ENCODE data around the gene COL26A1. TPM values are rescaled to one million over a fixed set of nuclear protein-coding genes. Genes with fewer than 3 reads are reported as not detected.

COL26A1 gene
- total RNA-seq, 2 donors from 2014 or later, result 0.35 TPM; not detected in 1

GRCh38 chr7:101405474-101406067 lies 42.9 kb downstream of the COL26A1 start:
- Histone ChIP-seq H3K9me3 (no peaks in the 10 kb centered on the region), H3K4me3 (no peak overlapping the region), H3K27ac (no peak overlapping the region), H3K36me3 (no peaks in the 10 kb centered on the region), H3K4me1 (no peaks in the 10 kb centered on the region), H3K27me3 (no peaks in the 10 kb centered on the region), H3K9ac (ENCODE audit: low read depth in 2 of 2, low read length in 2 of 2) (no peak overlapping the region)
- DNase-seq, result no peak
- TF ChIP-seq CTCF (IDR thresholded peaks at IDR 0.05), result no peak
- intact Hi-C loops (cut with DNase I), result no loop called here

GRCh38 chr7:101410743-101411507 lies 48.2 kb downstream of the COL26A1 start:
- Histone ChIP-seq H3K9ac (ENCODE audit: low read depth in 2 of 2, low read length in 2 of 2) (no peak overlapping the region), H3K4me3 (no peak overlapping the region), H3K4me1 (no peaks in the 10 kb centered on the region), H3K36me3 (no peaks in the 10 kb centered on the region), H3K27me3 (no peaks in the 10 kb centered on the region), H3K9me3 (no peaks in the 10 kb centered on the region), H3K27ac (no peak overlapping the region)
- TF ChIP-seq CTCF (IDR thresholded peaks at IDR 0.05), result peak; percentile 80
- intact Hi-C loops (cut with DNase I), result loop anchor here (5.0 kb wide), 1 partner anchor 49 kb away; the partner anchor contains the start of gene COL26A1
- DNase-seq, result peak; percentile 26

- no peaks in the 10 kb centered on the region for H3K27me3 ChIP-seq
- H3K27ac ChIP-seq, result no peak overlapping the region
- intact Hi-C loops (cut with DNase I), result loop anchor here (5.0 kb wide), 1 partner anchor 49 kb away; the partner anchor contains the start of gene COL26A1
- no peak for TF ChIP-seq CTCF (IDR thresholded peaks at IDR 0.05)
- no peak for DNase-seq
- no peak overlapping the region for H3K9ac ChIP-seq (ENCODE audit: low read depth in 2 of 2, low read length in 2 of 2)
- H3K36me3 ChIP-seq, result no peaks in the 10 kb centered on the region
- H3K4me1 ChIP-seq, result no peaks in the 10 kb centered on the region
- no peak overlapping the region for H3K4me3 ChIP-seq
- no peaks in the 10 kb centered on the region for H3K9me3 ChIP-seq
Observed at GRCh38 chr7:101411508-101411874, 48.8 kb downstream of the COL26A1 start.

GRCh38 chr7:101412976-101413375 lies 50.3 kb downstream of the COL26A1 start:
- no peaks in the 10 kb centered on the region for H3K27me3 ChIP-seq
- no peak overlapping the region for H3K27ac ChIP-seq
- no peaks in the 10 kb centered on the region for H3K4me1 ChIP-seq
- no peak overlapping the region for H3K4me3 ChIP-seq
- H3K9me3 ChIP-seq, result no peaks in the 10 kb centered on the region
- no peak overlapping the region for H3K9ac ChIP-seq (ENCODE audit: low read depth in 2 of 2, low read length in 2 of 2)
- H3K36me3 ChIP-seq, result no peaks in the 10 kb centered on the region
- no peak for TF ChIP-seq CTCF (IDR thresholded peaks at IDR 0.05)
- DNase-seq, result no peak
- intact Hi-C loops (cut with DNase I), result loop anchor here (5.0 kb wide), 1 partner anchor 51 kb away; the partner anchor contains the start of gene COL26A1

GRCh38 chr7:101418694-101419093 lies 56.0 kb downstream of the COL26A1 start:
- Histone ChIP-seq H3K36me3 (no peaks in the 10 kb centered on the region), H3K9ac (ENCODE audit: low read depth in 2 of 2, low read length in 2 of 2) (no peak overlapping the region), H3K27me3 (no peaks in the 10 kb centered on the region), H3K27ac (no peak overlapping the region), H3K9me3 (no peaks in the 10 kb centered on the region), H3K4me3 (no peak overlapping the region), H3K4me1 (no peaks in the 10 kb centered on the region)
- no peak for DNase-seq
- TF ChIP-seq CTCF (IDR thresholded peaks at IDR 0.05), result no peak
- intact Hi-C loops (cut with DNase I), result no loop called here
